ENCODE measurements around the gene DCPS. TPM values are rescaled to one million over a fixed set of nuclear protein-coding genes. Genes with fewer than 3 reads are reported as not detected.

DCPS gene
- polyA plus RNA-seq, 1 of the 3 experiments (the other 2 are of a cell fraction): 48.1 TPM

DNA sequence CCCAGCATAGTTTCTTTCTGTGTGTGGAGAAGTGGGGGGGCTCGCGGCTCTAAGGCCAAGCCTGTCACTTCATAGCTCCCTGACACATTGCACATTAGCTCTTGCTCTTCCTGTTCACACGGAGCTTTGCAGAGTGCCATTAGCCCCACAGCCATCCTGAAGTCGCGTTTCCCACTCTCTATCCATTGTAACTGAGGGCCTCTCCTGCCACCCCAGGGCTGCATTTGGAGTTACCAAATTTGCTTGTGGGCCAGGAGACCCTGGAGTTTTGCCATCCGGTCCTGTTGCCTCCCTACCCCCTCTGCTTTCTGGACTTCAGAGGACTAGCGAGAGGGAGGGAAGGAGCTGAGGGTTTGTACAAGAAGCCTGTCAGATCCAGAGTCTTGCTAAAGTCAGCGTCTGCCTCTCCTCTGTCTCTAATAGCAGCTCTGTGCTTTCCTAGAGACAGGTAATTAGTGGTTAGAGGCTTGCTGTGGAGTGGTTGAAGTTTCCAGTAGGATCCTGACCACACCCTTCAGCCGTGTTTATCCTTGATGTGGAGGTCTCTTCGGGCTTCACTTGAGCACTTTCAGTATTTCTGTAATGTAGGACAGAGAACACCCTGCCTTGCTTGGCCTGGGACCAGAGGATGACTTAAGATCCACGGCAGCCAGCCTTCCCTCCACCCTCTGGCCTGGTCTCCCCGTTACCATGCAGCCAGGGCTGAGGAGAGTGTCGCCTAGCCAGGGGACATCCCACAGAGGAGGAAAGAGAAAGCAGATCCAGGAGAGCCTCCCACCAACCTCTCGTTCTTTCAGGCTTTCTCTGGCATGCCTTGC lies 14.1 kb downstream of the DCPS start:
- CTCF ChIA-PET: interaction anchor here (1.5 to 2.5 kb wide), 3 partner anchors 8 to 163 kb away, joined by 3 to 33 read pairs (median 8); no protein-coding TSS in a partner anchor
- Histone ChIP-seq H3K36me3 (replicated peaks in 1 of 2; ENCODE audit: control insufficient read depth in 1 of 2, insufficient read depth in 2 of 2, low read length in 1 of 2) (peaks cover 2 to 5% of the 10 kb centered on the region in 2 experiments), H3K79me2 (ENCODE audit: insufficient read depth) (peaks cover 3% of the 10 kb centered on the region; the same call in 1 of the 2 replicates), H3K9me2 (no peaks in the 10 kb centered on the region), H3F3A (replicated peaks; ENCODE audit: insufficient read depth) (peaks cover 25% of the 10 kb centered on the region), H4K20me1 (ENCODE audit: insufficient read depth) (no peaks in the 10 kb centered on the region), H3K9me3 (no peaks in the 10 kb centered on the region), H3K27ac (ENCODE audit: low read depth in 2 of 2, low read length in 1 of 2) (peak overlapping the region; percentile 78 to 91), H3K4me3 (ENCODE audit: low read depth in 2 of 2, low read length in 1 of 2) (no peak overlapping the region), H3K27me3 (ENCODE audit: insufficient read depth) (no peaks in the 10 kb centered on the region), H3K9ac (peak overlapping the region; percentile 44; the same call in 1 of the 2 replicates), H2AFZ (ENCODE audit: low read depth) (peak overlapping the region; percentile 66), H3K4me1 (ENCODE audit: control insufficient read depth in 1 of 2, insufficient read depth in 2 of 2, low read depth in 1 of 2, low read length in 1 of 2) (peaks cover 24 to 26% of the 10 kb centered on the region in 2 experiments), H3K4me2 (peak overlapping the region; percentile 67)
- TF ChIP-seq NFIC (IDR thresholded peaks at IDR 0.05; ENCODE audit: borderline replicate concordance): 0 out of 2 replicates have a peak, but pooled peaks have one; percentile 46
- TF ChIP-seq, protein P1, sequence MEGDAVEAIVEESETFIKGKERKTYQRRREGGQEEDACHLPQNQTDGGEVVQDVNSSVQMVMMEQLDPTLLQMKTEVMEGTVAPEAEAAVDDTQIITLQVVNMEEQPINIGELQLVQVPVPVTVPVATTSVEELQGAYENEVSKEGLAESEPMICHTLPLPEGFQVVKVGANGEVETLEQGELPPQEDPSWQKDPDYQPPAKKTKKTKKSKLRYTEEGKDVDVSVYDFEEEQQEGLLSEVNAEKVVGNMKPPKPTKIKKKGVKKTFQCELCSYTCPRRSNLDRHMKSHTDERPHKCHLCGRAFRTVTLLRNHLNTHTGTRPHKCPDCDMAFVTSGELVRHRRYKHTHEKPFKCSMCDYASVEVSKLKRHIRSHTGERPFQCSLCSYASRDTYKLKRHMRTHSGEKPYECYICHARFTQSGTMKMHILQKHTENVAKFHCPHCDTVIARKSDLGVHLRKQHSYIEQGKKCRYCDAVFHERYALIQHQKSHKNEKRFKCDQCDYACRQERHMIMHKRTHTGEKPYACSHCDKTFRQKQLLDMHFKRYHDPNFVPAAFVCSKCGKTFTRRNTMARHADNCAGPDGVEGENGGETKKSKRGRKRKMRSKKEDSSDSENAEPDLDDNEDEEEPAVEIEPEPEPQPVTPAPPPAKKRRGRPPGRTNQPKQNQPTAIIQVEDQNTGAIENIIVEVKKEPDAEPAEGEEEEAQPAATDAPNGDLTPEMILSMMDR (IDR thresholded peaks at IDR 0.05): no peak
- POLR2A ChIA-PET: interaction anchor here (0.7 kb wide), 1 partner anchor 14 kb away, joined by 3 read pairs; the partner anchor contains the start of gene DCPS
- peak; percentile 34 for DNase-seq
- WGBS (ENCODE audit: low lambda C conversion rate): 55% methylated on average over 14 of the region's 14 CpGs

DNA sequence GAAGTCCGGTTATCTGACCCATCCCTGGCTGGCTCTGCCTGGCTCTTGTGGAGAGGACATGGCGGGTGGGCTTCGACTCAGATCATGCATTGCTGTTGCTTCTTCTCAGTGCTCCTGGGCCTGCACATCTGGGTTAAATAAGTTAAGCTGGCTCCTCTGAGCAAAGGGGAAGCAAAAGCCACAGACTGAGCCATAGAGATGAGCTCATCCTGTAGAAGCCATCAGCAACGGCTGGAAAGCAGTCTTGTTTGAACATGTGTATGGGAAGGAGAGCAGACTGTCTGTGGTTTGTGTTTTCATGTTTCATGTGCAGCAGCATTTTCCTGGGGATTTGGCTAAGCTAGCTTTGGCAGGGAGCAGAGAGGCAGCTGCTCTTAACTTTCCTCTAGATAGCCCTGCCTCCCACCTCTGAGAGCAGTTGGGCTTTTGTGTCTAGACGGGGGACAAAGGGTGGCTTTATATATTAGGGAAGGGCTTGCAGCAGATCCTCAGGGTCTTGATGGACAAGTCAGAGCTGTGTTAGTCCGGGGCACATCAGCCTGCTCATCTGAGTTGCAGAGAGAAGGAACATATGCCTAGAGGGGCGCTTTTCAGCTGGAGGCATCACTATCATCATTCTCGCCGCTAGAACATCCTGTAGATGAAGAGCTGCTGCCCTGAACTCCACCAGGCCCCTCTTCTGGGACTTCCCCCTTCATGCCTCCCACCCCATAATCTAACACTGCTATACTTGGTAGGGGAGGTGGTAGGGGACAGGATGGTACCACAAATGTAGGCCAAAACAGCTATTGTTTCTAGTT lies 14.9 kb downstream of the DCPS start:
- Histone ChIP-seq H3K79me2 (ENCODE audit: insufficient read depth) (peaks cover 3% of the 10 kb centered on the region; the same call in 1 of the 2 replicates), H2AFZ (ENCODE audit: low read depth) (peak overlapping the region; percentile 66), H3K9me2 (no peaks in the 10 kb centered on the region), H3F3A (replicated peaks; ENCODE audit: insufficient read depth) (peaks cover 25% of the 10 kb centered on the region), H3K9me3 (no peaks in the 10 kb centered on the region), H3K36me3 (replicated peaks in 1 of 2; ENCODE audit: control insufficient read depth in 1 of 2, insufficient read depth in 2 of 2, low read length in 1 of 2) (peaks cover 0 to 5% of the 10 kb centered on the region in 2 experiments), H3K4me2 (peak overlapping the region; percentile 67), H3K4me3 (ENCODE audit: low read depth in 2 of 2, low read length in 1 of 2) (no peak overlapping the region), H3K9ac (peak overlapping the region; percentile 44; the same call in 1 of the 2 replicates), H4K20me1 (ENCODE audit: insufficient read depth) (no peaks in the 10 kb centered on the region), H3K4me1 (ENCODE audit: control insufficient read depth in 1 of 2, insufficient read depth in 2 of 2, low read depth in 1 of 2, low read length in 1 of 2) (peaks cover 24 to 26% of the 10 kb centered on the region in 2 experiments), H3K27me3 (ENCODE audit: insufficient read depth) (no peaks in the 10 kb centered on the region), H3K27ac (ENCODE audit: low read depth in 2 of 2, low read length in 1 of 2) (peak overlapping the region; percentile 78 to 91)
- peak; percentile 46 for DNase-seq
- CTCF ChIA-PET: interaction anchor here (0.9 to 2.5 kb wide), 7 partner anchors 9 to 672 kb away, joined by 3 to 33 read pairs (median 5); no protein-coding TSS in a partner anchor
- 60% methylated on average over 9 of the region's 9 CpGs for WGBS (ENCODE audit: low lambda C conversion rate)
- POLR2A ChIA-PET: interaction anchor here (0.8 kb wide), 1 partner anchor 12 kb away, joined by 3 read pairs; no protein-coding TSS in a partner anchor
- no peak for TF ChIP-seq NRF1 (IDR thresholded peaks at IDR 0.05; ENCODE audit: low read depth, low read length)
- no peak for TF ChIP-seq RFX5 (IDR thresholded peaks at IDR 0.05; ENCODE audit: low read length)
- TF ChIP-seq, protein P2, sequence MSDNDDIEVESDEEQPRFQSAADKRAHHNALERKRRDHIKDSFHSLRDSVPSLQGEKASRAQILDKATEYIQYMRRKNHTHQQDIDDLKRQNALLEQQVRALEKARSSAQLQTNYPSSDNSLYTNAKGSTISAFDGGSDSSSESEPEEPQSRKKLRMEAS (IDR thresholded peaks at IDR 0.05; ENCODE audit: low read depth): peak; percentile 62
- peak; percentile 93 for TF ChIP-seq TCF12 (IDR thresholded peaks at IDR 0.05)
- TF ChIP-seq, protein P3, sequence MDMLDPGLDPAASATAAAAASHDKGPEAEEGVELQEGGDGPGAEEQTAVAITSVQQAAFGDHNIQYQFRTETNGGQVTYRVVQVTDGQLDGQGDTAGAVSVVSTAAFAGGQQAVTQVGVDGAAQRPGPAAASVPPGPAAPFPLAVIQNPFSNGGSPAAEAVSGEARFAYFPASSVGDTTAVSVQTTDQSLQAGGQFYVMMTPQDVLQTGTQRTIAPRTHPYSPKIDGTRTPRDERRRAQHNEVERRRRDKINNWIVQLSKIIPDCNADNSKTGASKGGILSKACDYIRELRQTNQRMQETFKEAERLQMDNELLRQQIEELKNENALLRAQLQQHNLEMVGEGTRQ (IDR thresholded peaks at IDR 0.05; ENCODE audit: borderline replicate concordance, low read depth, low read length): no peak
- peak; percentile 55; the same call in 1 of the 2 replicates for TF ChIP-seq FOSL2 (IDR thresholded peaks at IDR 0.05; ENCODE audit: borderline replicate concordance, low read depth)
- no peak for TF ChIP-seq ELF1 (IDR thresholded peaks at IDR 0.05)
- peak; percentile 50 for TF ChIP-seq JUND (IDR thresholded peaks at IDR 0.05)
- 0 out of 2 replicates have a peak, but pooled peaks have one; percentile 32 for TF ChIP-seq MXI1 (IDR thresholded peaks at IDR 0.05; ENCODE audit: low read depth, low read length)
- TF ChIP-seq POLR2AphosphoS5 (IDR thresholded peaks at IDR 0.05; ENCODE audit: low read depth, low read length): 0 out of 2 replicates have a peak, but pooled peaks have one; percentile 43
- TF ChIP-seq EP300 (IDR thresholded peaks at IDR 0.05; ENCODE audit: borderline replicate concordance in 1 of 2, low read depth in 1 of 2, low read length in 1 of 2): peak; percentile 13 to 52; a peak in 1 of 4 replicates
- TF ChIP-seq YY1 (IDR thresholded peaks at IDR 0.05; ENCODE audit: low read depth): peak; percentile 40; the same call in 1 of the 2 replicates
- TF ChIP-seq NFIC (IDR thresholded peaks at IDR 0.05; ENCODE audit: borderline replicate concordance): peak; percentile 57
- TF ChIP-seq TEAD4 (IDR thresholded peaks at IDR 0.05; ENCODE audit: borderline replicate concordance, insufficient read depth): no peak
- TF ChIP-seq FOXM1 (IDR thresholded peaks at IDR 0.05; ENCODE audit: low read depth): 0 out of 2 replicates have a peak, but pooled peaks have one; percentile 41
- peak; percentile 75; the same call in 1 of the 2 replicates for TF ChIP-seq SIN3A (IDR thresholded peaks at IDR 0.05; ENCODE audit: borderline replicate concordance, low read depth, low read length)

Data from SK-N-SH (cell line).